Esophagus squamous epithelium (tissue), 4 donors: ENCODE results near the gene KLHL11.

Experiments used
- CTCF ChIP-seq, 6 experiments: fragments of 450-650 bp in 4 of 6; fragments of 200-600 bp in 2 of 6; sonication (generic) in 2 of 6; IDR thresholded peaks; one replicate each; pipeline ENCODE4 v1.5.1; 2016 to 2019; ENCODE audit warnings: antibody characterized with exemption in 6 of 6, mild to moderate bottlenecking in 4 of 6, moderate library complexity in 4 of 6
- POLR2A ChIP-seq, 4 donors: fragments of 450-650 bp; IDR thresholded peaks; one replicate each; pipeline ENCODE4 v1.6.1; 2017; ENCODE audit warnings: antibody characterized with exemption in 4 of 4, mild to moderate bottlenecking in 4 of 4, moderate library complexity in 3 of 4

GRCh38 chr17:41894791-41895331, 29.6 kb upstream of the KLHL11 start:
- TF ChIP-seq CTCF (IDR thresholded peaks at IDR 0.05), result no peak
- no peak for TF ChIP-seq POLR2A (IDR thresholded peaks at IDR 0.05)
